ENCODE results near the gene RAP1GAP2.

RAP1GAP2 gene

DNA sequence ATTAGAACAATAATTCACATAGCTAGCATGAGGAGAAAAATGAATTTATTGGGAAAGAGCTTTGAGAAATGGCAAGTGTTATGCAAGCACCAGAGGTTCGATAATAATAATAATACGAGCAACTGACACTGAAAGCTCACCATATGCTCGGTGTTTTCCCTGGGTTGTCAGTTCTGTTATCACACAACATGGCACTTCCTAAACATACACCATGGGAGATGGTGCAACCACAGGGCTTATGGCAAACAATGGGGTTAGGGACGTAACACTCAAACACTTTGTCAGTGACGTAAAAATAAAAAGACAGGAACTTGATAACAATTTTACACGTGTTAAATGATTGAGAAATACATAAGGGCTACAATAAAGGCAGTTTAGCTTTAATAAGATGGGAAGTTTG is 243.5 kb downstream of the RAP1GAP2 start:
- ChIA-PET CTCF (interaction anchor here (0.7 to 1.5 kb wide), 3 partner anchors 9 to 85 kb away, joined by 5 to 8 read pairs (median 7); no protein-coding TSS in a partner anchor), POLR2A (interaction anchor here (0.7 to 0.8 kb wide), 3 partner anchors 9 to 251 kb away, joined by 3 to 8 read pairs (median 7); no protein-coding TSS in a partner anchor)
- H3K4me3 ChIP-seq (ENCODE audit: low read depth, low read length), result no peak overlapping the region
- H3K9me3 ChIP-seq (ENCODE audit: control insufficient read depth, insufficient read depth, low read depth, low read length), result peaks cover 4% of the 10 kb centered on the region; the same call in 1 of the 2 replicates
- H3K36me3 ChIP-seq (ENCODE audit: control insufficient read depth in 2 of 2, insufficient read depth in 1 of 2, low read length in 2 of 2), result no peaks in the 10 kb centered on the region
- no peak for TF ChIP-seq ZSCAN30 (tag by site-specific recombination; IDR thresholded peaks at IDR 0.05)
- H3K27ac ChIP-seq (ENCODE audit: extremely low read depth, low read depth, low read length), result no peak overlapping the region
- no peaks in the 10 kb centered on the region for H3K4me1 ChIP-seq (ENCODE audit: control insufficient read depth, insufficient read depth, low read length)

DNA sequence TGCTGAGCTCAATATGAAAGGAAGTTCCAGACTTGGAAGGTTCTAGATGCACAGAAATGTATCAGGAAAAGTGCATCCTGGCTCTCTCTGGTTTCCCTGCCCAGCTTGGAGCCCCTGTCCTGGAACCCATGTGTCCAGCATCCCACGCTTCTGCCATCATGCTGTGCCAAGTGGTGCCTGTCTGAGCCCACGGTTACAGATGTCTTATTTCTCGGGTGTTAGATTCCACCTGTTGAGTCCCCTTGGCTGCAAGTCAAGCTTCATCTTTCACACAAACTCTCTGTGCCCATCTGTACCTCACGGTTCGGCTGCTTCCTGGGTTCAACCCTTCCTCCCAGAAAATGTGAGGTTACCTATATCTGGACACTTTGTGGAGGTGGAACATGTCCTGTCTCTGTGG is 244.6 kb downstream of the RAP1GAP2 start:
- Histone ChIP-seq H3K27ac (ENCODE audit: extremely low read depth, low read depth, low read length) (no peak overlapping the region), H3K4me3 (ENCODE audit: low read depth, low read length) (no peak overlapping the region), H3K9me3 (ENCODE audit: control insufficient read depth, insufficient read depth, low read depth, low read length) (peaks cover 4% of the 10 kb centered on the region; the same call in 1 of the 2 replicates), H3K36me3 (ENCODE audit: control insufficient read depth in 2 of 2, insufficient read depth in 1 of 2, low read length in 2 of 2) (no peaks in the 10 kb centered on the region), H3K4me1 (ENCODE audit: control insufficient read depth, insufficient read depth, low read length) (no peaks in the 10 kb centered on the region)
- POLR2A ChIA-PET, result interaction anchor here (0.6 kb wide), 1 partner anchor 782 kb away, joined by 4 read pairs; no protein-coding TSS in a partner anchor
- CTCF ChIA-PET, result interaction anchor here (0.6 to 1.2 kb wide), 3 partner anchors 10 to 505 kb away, joined by 3 to 7 read pairs (median 4); no protein-coding TSS in a partner anchor
- TF ChIP-seq ZNF521 (tag by site-specific recombination; IDR thresholded peaks at IDR 0.05), result no peak
- TF ChIP-seq, protein P1, sequence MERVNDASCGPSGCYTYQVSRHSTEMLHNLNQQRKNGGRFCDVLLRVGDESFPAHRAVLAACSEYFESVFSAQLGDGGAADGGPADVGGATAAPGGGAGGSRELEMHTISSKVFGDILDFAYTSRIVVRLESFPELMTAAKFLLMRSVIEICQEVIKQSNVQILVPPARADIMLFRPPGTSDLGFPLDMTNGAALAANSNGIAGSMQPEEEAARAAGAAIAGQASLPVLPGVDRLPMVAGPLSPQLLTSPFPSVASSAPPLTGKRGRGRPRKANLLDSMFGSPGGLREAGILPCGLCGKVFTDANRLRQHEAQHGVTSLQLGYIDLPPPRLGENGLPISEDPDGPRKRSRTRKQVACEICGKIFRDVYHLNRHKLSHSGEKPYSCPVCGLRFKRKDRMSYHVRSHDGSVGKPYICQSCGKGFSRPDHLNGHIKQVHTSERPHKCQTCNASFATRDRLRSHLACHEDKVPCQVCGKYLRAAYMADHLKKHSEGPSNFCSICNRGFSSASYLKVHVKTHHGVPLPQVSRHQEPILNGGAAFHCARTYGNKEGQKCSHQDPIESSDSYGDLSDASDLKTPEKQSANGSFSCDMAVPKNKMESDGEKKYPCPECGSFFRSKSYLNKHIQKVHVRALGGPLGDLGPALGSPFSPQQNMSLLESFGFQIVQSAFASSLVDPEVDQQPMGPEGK (tag by site-specific recombination; IDR thresholded peaks at IDR 0.05), result no peak
- no peak for TF ChIP-seq RBAK (tag by site-specific recombination; IDR thresholded peaks at IDR 0.05)
- TF ChIP-seq SCRT2 (tag by site-specific recombination; IDR thresholded peaks at IDR 0.05), result peak; percentile 84

DNA sequence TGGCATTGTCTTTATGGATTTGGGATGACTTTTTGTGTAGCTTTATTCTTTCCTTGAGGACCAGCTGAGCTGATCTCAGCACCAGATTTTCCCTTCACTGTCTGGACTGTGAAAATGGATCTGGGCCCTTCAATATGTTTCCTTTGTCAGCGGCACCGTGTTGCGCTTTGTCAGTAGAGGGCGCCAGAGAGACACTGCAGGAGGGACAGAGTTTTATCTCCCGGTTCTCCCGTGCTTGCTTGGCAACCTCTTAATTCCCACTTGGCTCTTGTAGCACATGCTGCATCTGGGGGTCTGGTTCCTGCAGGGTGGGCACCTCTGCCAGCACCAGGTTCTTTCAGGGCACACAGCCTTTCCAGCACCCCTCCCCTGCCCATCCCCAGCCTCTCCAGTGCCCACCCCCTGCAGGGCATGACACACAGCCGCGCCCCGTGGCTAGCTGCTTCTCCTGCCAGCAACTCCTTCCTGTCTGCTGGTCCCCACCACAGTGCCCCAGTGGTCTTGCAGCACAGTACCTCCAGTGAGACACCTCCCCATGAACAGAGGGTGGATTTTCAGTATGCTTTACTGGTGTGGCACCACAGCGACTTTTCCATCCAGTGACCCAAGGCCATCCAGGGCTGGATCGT is 247.6 kb downstream of the RAP1GAP2 start:
- H3K4me3 ChIP-seq (ENCODE audit: low read depth, low read length), result no peak overlapping the region
- H3K4me1 ChIP-seq (ENCODE audit: control insufficient read depth, insufficient read depth, low read length), result no peaks in the 10 kb centered on the region
- TF ChIP-seq SCRT2 (tag by site-specific recombination; IDR thresholded peaks at IDR 0.05) (no peak), ZNF585B (tag by site-specific recombination; IDR thresholded peaks at IDR 0.05) (peak; percentile 29; the same call in 1 of the 2 replicates), ZNF624 (tag by site-specific recombination; IDR thresholded peaks at IDR 0.05) (no peak), ZNF324 (tag by site-specific recombination; IDR thresholded peaks at IDR 0.05) (no peak), ZEB2 (tag by site-specific recombination; IDR thresholded peaks at IDR 0.05) (no peak), KLF8 (tag by site-specific recombination; IDR thresholded peaks at IDR 0.05) (0 out of 2 replicates have a peak, but pooled peaks have one; percentile 32), ZNF654 (tag by site-specific recombination; IDR thresholded peaks at IDR 0.05; ENCODE audit: low read depth) (peak; percentile 56), KLF16 (tag by site-specific recombination; IDR thresholded peaks at IDR 0.05) (no peak)
- TF ChIP-seq, protein P2, sequence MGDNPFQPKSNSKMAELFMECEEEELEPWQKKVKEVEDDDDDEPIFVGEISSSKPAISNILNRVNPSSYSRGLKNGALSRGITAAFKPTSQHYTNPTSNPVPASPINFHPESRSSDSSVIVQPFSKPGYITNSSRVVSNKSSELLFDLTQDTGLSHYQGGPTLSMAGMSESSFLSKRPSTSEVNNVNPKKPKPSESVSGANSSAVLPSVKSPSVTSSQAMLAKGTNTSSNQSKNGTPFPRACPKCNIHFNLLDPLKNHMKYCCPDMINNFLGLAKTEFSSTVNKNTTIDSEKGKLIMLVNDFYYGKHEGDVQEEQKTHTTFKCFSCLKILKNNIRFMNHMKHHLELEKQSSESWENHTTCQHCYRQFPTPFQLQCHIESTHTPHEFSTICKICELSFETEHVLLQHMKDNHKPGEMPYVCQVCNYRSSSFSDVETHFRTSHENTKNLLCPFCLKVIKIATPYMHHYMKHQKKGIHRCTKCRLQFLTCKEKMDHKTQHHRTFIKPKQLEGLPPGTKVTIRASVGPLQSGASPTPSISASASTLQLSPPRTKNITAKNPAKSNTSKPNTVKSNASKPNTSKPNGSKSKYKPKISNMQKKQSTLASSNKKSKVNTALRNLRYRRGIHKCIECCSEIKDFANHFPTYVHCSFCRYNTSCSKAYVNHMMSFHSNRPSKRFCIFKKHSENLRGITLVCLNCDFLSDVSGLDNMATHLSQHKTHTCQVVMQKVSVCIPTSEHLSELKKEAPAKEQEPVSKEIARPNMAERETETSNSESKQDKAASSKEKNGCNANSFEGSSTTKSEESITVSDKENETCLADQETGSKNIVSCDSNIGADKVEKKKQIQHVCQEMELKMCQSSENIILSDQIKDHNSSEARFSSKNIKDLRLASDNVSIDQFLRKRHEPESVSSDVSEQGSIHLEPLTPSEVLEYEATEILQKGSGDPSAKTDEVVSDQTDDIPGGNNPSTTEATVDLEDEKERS (tag by site-specific recombination; IDR thresholded peaks at IDR 0.05), result peak; percentile 64; the same call in 1 of the 2 replicates
- TF ChIP-seq, protein P3, sequence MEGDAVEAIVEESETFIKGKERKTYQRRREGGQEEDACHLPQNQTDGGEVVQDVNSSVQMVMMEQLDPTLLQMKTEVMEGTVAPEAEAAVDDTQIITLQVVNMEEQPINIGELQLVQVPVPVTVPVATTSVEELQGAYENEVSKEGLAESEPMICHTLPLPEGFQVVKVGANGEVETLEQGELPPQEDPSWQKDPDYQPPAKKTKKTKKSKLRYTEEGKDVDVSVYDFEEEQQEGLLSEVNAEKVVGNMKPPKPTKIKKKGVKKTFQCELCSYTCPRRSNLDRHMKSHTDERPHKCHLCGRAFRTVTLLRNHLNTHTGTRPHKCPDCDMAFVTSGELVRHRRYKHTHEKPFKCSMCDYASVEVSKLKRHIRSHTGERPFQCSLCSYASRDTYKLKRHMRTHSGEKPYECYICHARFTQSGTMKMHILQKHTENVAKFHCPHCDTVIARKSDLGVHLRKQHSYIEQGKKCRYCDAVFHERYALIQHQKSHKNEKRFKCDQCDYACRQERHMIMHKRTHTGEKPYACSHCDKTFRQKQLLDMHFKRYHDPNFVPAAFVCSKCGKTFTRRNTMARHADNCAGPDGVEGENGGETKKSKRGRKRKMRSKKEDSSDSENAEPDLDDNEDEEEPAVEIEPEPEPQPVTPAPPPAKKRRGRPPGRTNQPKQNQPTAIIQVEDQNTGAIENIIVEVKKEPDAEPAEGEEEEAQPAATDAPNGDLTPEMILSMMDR (tag by site-specific recombination; IDR thresholded peaks at IDR 0.05), result peak; percentile 22; the same call in 1 of the 2 replicates
- peaks cover 4% of the 10 kb centered on the region; the same call in 1 of the 2 replicates for H3K9me3 ChIP-seq (ENCODE audit: control insufficient read depth, insufficient read depth, low read depth, low read length)
- ChIA-PET POLR2A (no interaction called here), CTCF (interaction anchor here (0.6 to 1.8 kb wide), 7 partner anchors 9 to 594 kb away, joined by 3 to 12 read pairs (median 5); no protein-coding TSS in a partner anchor)
- H3K36me3 ChIP-seq (ENCODE audit: control insufficient read depth in 2 of 2, insufficient read depth in 1 of 2, low read length in 2 of 2), result no peaks in the 10 kb centered on the region
- H3K27ac ChIP-seq (ENCODE audit: extremely low read depth, low read depth, low read length), result no peak overlapping the region
